ENCODE results near the gene CBFA2T2. TPM values are rescaled to one million over a fixed set of nuclear protein-coding genes. Genes with fewer than 3 reads are reported as not detected.

Gene CBFA2T2
- total and polyA plus RNA-seq, 4 experiments from 2014 or later = 16.5 to 43.4 (median 33.6) TPM

GRCh38 chr20:33561692-33562601 is 72.1 kb downstream of the CBFA2T2 start:
- Histone ChIP-seq H3K27ac (ENCODE audit: low read depth, low read length) (no peak overlapping the region), H3K9me3 (ENCODE audit: control insufficient read depth in 1 of 2, low read length in 2 of 2) (no peaks in the 10 kb centered on the region), H3K4me3 (ENCODE audit: low read length in 2 of 2) (no peak overlapping the region), H3K4me1 (ENCODE audit: insufficient read depth, low read length) (no peaks in the 10 kb centered on the region), H3K36me3 (ENCODE audit: insufficient read depth, low read length) (no peaks in the 10 kb centered on the region), H3K27me3 (ENCODE audit: insufficient read depth, low read length) (no peaks in the 10 kb centered on the region)
- DNase-seq = no peak
- intact Hi-C loops (cut with micrococcal nuclease) = no loop called here
- no peak overlapping the region for H3K4me3 Mint-ChIP-seq
- H3K27ac Mint-ChIP-seq = peak overlapping the region in 2 of 7 donors; percentile 6 to 7
- CTCF ChIA-PET (ENCODE audit: partially characterized antibody) = interaction anchor here (1.0 to 1.2 kb wide), 2 partner anchors 46 to 106 kb away, joined by 3 to 4 read pairs; no protein-coding TSS in a partner anchor
- no peaks in the 10 kb centered on the region for H3K27me3 Mint-ChIP-seq
- H3K9me3 Mint-ChIP-seq = no peaks in the 10 kb centered on the region
- POLR2A ChIA-PET (ENCODE audit: partially characterized antibody) = interaction anchor here (0.8 to 1.3 kb wide), 3 partner anchors 10 to 102 kb away, joined by 3 to 4 read pairs (median 3); no protein-coding TSS in a partner anchor
- peaks cover 11 to 23% (median 12%) of the 10 kb centered on the region in 4 donors for H3K4me1 Mint-ChIP-seq
- peaks cover 8 to 14% of the 10 kb centered on the region in 2 donors for H3K36me3 Mint-ChIP-seq

DNA sequence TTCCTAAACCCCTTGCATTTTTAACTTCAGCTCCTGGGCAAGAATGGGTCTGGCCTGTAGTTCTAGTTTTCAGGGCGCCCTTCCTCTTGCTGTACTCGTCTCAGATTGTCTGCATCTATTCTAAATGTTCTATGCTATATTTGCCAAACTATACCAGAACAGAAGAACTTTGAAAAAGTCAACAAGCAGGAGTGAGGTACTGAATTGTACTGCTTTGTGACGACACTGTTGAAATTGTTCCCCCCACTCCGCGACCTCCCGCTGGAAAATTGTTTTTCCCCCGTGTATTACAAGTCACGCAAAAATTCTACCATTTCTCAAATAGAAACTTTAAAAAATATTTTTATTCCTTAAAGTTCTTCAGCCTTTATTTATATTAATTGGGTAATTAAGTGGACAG is 73.9 kb downstream of the CBFA2T2 start:
- no peak overlapping the region for H3K27ac ChIP-seq (ENCODE audit: low read depth, low read length)
- no peak for DNase-seq
- H3K9me3 Mint-ChIP-seq = no peaks in the 10 kb centered on the region
- peaks cover 0 to 9% of the 10 kb centered on the region in 2 donors for H3K36me3 Mint-ChIP-seq
- no peaks in the 10 kb centered on the region for H3K27me3 ChIP-seq (ENCODE audit: insufficient read depth, low read length)
- H3K9me3 ChIP-seq (ENCODE audit: control insufficient read depth in 1 of 2, low read length in 2 of 2) = no peaks in the 10 kb centered on the region
- no peaks in the 10 kb centered on the region for H3K36me3 ChIP-seq (ENCODE audit: insufficient read depth, low read length)
- ChIA-PET POLR2A (ENCODE audit: partially characterized antibody) (interaction anchor here (0.7 kb wide), 1 partner anchor 24 kb away, joined by 3 read pairs; no protein-coding TSS in a partner anchor), CTCF (ENCODE audit: partially characterized antibody) (no interaction called here)
- H3K4me3 ChIP-seq (ENCODE audit: low read length in 2 of 2) = no peak overlapping the region
- H3K27ac Mint-ChIP-seq = peak overlapping the region in 1 of 7 donors; percentile 19
- peaks cover 12 to 33% (median 15%) of the 10 kb centered on the region in 4 donors for H3K4me1 Mint-ChIP-seq
- H3K4me3 Mint-ChIP-seq = no peak overlapping the region
- H3K4me1 ChIP-seq (ENCODE audit: insufficient read depth, low read length) = peaks cover 6% of the 10 kb centered on the region
- H3K27me3 Mint-ChIP-seq = no peaks in the 10 kb centered on the region
- intact Hi-C loops (cut with micrococcal nuclease) = no loop called here

DNA sequence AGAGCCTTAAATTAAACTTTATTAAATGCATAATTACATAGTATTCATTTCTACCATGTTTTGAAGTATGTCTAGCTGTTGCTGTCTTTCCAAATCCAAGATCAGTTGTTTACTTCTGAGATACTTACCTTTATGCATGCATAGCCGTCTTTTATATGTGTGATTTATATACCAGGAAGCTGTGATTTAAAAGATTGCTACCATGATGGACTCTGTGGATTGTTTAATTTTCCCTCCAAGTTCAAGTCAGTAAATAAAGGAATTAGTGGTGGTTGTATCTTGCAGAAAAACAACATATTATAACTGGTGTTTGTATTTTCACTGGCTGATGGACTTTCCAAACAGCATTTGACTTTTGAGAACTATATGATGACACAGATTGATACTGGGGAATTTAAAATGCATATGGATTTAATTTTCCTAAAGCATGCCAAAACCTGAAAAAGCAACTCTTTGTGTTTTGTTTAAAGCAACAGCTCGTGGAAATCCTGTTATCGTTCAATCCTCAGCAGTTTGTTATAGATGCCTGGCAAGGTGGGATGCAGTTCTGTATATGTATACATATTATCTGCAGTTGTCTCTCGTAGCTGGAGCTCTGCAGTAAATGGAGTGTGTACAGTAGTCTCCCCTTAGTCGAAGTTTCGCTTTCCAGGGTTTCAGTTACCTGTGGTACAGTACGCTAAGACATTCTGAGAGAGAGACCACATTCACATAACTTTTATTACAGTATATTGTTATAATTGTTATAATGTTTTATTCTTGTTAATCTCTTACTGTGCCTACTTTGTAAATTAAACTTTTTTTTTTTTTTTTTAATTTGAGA is 77.1 kb downstream of the CBFA2T2 start:
- Histone ChIP-seq H3K4me1 (ENCODE audit: insufficient read depth, low read length) (peaks cover 8% of the 10 kb centered on the region), H3K9me3 (ENCODE audit: control insufficient read depth in 1 of 2, low read length in 2 of 2) (no peaks in the 10 kb centered on the region), H3K36me3 (ENCODE audit: insufficient read depth, low read length) (no peaks in the 10 kb centered on the region), H3K27me3 (ENCODE audit: insufficient read depth, low read length) (no peaks in the 10 kb centered on the region), H3K27ac (ENCODE audit: low read depth, low read length) (no peak overlapping the region), H3K4me3 (ENCODE audit: low read length in 2 of 2) (no peak overlapping the region)
- Mint-ChIP-seq H3K27me3 (no peaks in the 10 kb centered on the region), H3K4me3 (no peak overlapping the region), H3K4me1 (peaks cover 20 to 53% (median 25%) of the 10 kb centered on the region in 4 donors), H3K27ac (no peak overlapping the region), H3K36me3 (no peaks in the 10 kb centered on the region), H3K9me3 (no peaks in the 10 kb centered on the region)
- CTCF ChIA-PET (ENCODE audit: partially characterized antibody) = no interaction called here
- intact Hi-C loops (cut with micrococcal nuclease) = no loop called here
- DNase-seq = no peak
- POLR2A ChIA-PET (ENCODE audit: partially characterized antibody) = interaction anchor here (1.2 kb wide), 1 partner anchor 35 kb away, joined by 3 read pairs; no protein-coding TSS in a partner anchor

- CTCF ChIA-PET (ENCODE audit: partially characterized antibody) = no interaction called here
- Histone ChIP-seq H3K9me3 (ENCODE audit: control insufficient read depth in 1 of 2, low read length in 2 of 2) (no peaks in the 10 kb centered on the region), H3K4me1 (ENCODE audit: insufficient read depth, low read length) (peaks cover 8% of the 10 kb centered on the region), H3K27me3 (ENCODE audit: insufficient read depth, low read length) (no peaks in the 10 kb centered on the region), H3K36me3 (ENCODE audit: insufficient read depth, low read length) (no peaks in the 10 kb centered on the region), H3K27ac (ENCODE audit: low read depth, low read length) (no peak overlapping the region), H3K4me3 (ENCODE audit: low read length in 2 of 2) (no peak overlapping the region)
- H3K9me3 Mint-ChIP-seq = no peaks in the 10 kb centered on the region
- H3K27me3 Mint-ChIP-seq = no peaks in the 10 kb centered on the region
- POLR2A ChIA-PET (ENCODE audit: partially characterized antibody) = no interaction called here
- H3K27ac Mint-ChIP-seq = no peak overlapping the region
- no peaks in the 10 kb centered on the region for H3K36me3 Mint-ChIP-seq
- no peak for DNase-seq
- no peak overlapping the region for H3K4me3 Mint-ChIP-seq
- intact Hi-C loops (cut with micrococcal nuclease) = no loop called here
- peaks cover 24 to 52% (median 29%) of the 10 kb centered on the region in 4 donors for H3K4me1 Mint-ChIP-seq
Observed at GRCh38 chr20:33567949-33568348, 78.1 kb downstream of the CBFA2T2 start.

DNA sequence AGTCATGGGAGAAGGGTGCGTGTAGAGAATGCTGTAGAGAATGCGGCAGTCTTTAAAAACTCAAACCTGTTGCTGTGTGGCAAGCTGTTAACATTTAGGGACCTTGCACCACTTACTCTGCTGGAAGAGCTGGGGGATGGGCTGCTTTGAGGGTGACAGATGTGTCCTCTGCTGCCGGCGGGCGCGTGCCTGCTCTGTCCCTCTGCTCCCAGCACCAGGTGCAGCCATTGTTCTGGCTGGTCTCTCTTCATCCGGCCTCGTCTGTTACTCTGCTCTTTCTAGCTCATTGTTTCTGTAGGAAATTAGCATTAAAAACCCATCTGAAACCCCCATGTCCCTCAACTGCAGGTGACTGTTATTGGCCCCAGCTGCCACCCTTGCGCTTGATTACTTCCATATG is 78.5 kb downstream of the CBFA2T2 start:
- ChIA-PET CTCF (ENCODE audit: partially characterized antibody) (interaction anchor here (1.5 kb wide), 1 partner anchor 9 kb away, joined by 5 read pairs; no protein-coding TSS in a partner anchor), POLR2A (ENCODE audit: partially characterized antibody) (no interaction called here)
- H3K4me3 Mint-ChIP-seq = no peak overlapping the region
- Histone ChIP-seq H3K4me1 (ENCODE audit: insufficient read depth, low read length) (peaks cover 8% of the 10 kb centered on the region), H3K27me3 (ENCODE audit: insufficient read depth, low read length) (no peaks in the 10 kb centered on the region), H3K9me3 (ENCODE audit: control insufficient read depth in 1 of 2, low read length in 2 of 2) (no peaks in the 10 kb centered on the region), H3K4me3 (ENCODE audit: low read length in 2 of 2) (no peak overlapping the region), H3K27ac (ENCODE audit: low read depth, low read length) (no peak overlapping the region), H3K36me3 (ENCODE audit: insufficient read depth, low read length) (no peaks in the 10 kb centered on the region)
- no peaks in the 10 kb centered on the region for H3K36me3 Mint-ChIP-seq
- no peak overlapping the region for H3K27ac Mint-ChIP-seq
- DNase-seq = no peak
- no peaks in the 10 kb centered on the region for H3K27me3 Mint-ChIP-seq
- H3K9me3 Mint-ChIP-seq = no peaks in the 10 kb centered on the region
- H3K4me1 Mint-ChIP-seq = peaks cover 26 to 51% (median 29%) of the 10 kb centered on the region in 4 donors
- intact Hi-C loops (cut with micrococcal nuclease) = no loop called here

DNA sequence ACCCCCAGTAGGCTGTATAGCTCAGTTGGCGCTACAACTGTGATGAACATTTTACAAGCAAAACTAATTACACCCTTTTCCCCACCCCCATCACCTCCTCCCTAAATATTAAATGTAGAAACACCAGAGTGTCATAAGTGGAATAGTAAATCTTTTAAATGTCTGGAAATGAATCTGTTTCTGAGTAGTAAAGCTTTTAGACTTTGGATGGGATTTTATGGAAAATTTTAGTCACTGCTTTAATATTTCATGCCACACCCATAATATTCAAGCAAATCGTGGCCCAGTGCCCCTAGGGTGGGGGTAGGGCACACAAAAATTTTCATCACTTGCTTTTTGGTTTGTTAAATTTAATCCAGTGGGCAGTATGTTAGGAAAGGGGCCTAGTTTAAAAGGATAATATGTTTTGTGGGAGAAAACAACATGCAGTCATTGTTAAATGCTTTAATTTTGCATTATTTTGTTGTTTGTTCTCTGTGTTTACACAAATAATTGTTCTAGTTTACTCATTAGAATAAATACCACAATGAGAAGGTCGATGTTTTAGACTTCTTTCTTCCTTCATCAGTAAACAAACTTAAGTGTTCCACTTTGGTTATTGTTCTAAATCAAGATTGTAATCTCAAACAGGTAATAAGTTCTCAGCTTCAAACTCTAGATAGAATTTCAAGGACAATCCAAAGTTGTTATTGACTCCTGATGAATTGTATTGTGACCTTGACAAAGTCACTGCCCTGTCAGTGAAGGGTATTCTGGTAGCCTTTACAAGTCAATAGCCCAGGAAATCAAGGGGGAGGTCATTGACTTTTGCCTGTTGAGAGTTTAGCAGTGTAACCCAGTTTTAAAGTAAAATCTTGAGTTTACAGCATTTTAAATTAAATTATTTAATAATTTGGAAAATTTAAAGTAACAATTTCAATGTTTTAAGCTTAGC is 79.2 kb downstream of the CBFA2T2 start:
- Histone ChIP-seq H3K4me1 (ENCODE audit: insufficient read depth, low read length) (peaks cover 8% of the 10 kb centered on the region), H3K4me3 (ENCODE audit: low read length in 2 of 2) (no peak overlapping the region), H3K27me3 (ENCODE audit: insufficient read depth, low read length) (no peaks in the 10 kb centered on the region), H3K9me3 (ENCODE audit: control insufficient read depth in 1 of 2, low read length in 2 of 2) (no peaks in the 10 kb centered on the region), H3K36me3 (ENCODE audit: insufficient read depth, low read length) (no peaks in the 10 kb centered on the region), H3K27ac (ENCODE audit: low read depth, low read length) (no peak overlapping the region)
- no peaks in the 10 kb centered on the region for H3K27me3 Mint-ChIP-seq
- peaks cover 24 to 47% (median 27%) of the 10 kb centered on the region in 4 donors for H3K4me1 Mint-ChIP-seq
- ChIA-PET POLR2A (ENCODE audit: partially characterized antibody) (no interaction called here), CTCF (ENCODE audit: partially characterized antibody) (interaction anchor here (1.2 to 1.5 kb wide), 2 partner anchors 10 to 19 kb away, joined by 3 to 5 read pairs; no protein-coding TSS in a partner anchor)
- H3K36me3 Mint-ChIP-seq = no peaks in the 10 kb centered on the region
- peak overlapping the region in 2 of 7 donors; percentile 43 to 72 for H3K27ac Mint-ChIP-seq
- no peak overlapping the region for H3K4me3 Mint-ChIP-seq
- intact Hi-C loops (cut with micrococcal nuclease) = no loop called here
- DNase-seq = no peak
- no peaks in the 10 kb centered on the region for H3K9me3 Mint-ChIP-seq

All from CD4-positive, alpha-beta memory T cell (primary cell).